ENCODE results near the gene ADCY4.

DNA sequence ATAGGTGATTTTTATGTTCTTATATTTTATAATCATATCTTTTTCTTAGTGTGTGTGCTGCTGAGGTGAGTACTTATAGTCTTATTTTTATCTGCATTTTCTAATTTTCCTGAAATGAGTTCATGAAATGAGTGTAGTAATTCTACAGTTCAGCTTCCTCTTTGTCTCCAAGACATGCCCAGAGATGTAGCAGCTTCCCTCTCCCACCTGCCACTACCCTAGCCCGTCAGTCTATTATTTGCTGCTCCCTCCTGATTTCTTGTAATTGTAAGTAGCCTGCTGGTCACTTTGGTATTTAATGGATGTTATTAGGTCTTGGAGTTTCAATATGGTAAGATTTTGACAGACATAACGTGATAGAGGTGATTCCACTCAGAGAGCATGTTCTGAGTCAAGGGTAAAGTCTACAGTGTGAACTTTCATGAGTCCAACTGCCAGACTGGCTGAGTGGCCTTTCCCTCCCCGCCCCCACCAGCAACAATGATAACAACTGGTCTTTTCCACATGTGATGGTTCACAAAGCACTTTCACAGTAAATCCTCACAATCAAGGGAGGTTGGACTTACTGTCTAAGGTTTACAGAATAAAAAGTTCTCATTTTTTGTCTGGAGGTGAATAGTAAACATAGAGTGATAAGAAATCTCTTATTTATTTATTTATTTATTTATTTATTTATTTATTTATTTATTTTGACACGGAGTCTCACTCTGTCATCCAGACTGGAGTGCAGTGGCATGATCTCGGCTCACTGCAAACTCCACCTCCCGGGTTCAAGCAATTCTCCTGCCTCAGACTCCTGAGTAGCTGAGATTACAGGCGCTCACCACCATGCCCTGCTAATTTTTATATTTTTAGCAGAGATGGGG lies 9.2 kb upstream of the ADCY4 start:
- TF ChIP-seq, protein P1, sequence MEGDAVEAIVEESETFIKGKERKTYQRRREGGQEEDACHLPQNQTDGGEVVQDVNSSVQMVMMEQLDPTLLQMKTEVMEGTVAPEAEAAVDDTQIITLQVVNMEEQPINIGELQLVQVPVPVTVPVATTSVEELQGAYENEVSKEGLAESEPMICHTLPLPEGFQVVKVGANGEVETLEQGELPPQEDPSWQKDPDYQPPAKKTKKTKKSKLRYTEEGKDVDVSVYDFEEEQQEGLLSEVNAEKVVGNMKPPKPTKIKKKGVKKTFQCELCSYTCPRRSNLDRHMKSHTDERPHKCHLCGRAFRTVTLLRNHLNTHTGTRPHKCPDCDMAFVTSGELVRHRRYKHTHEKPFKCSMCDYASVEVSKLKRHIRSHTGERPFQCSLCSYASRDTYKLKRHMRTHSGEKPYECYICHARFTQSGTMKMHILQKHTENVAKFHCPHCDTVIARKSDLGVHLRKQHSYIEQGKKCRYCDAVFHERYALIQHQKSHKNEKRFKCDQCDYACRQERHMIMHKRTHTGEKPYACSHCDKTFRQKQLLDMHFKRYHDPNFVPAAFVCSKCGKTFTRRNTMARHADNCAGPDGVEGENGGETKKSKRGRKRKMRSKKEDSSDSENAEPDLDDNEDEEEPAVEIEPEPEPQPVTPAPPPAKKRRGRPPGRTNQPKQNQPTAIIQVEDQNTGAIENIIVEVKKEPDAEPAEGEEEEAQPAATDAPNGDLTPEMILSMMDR (IDR thresholded peaks at IDR 0.05) = no peak
- TF ChIP-seq POLR2A (IDR thresholded peaks at IDR 0.05) = no peak

Measured in esophagus squamous epithelium (tissue), 4 donors.